Esophagus muscularis mucosa (tissue), 4 donors: ENCODE results near the gene EXOC6B.

ENCODE experiments used
- EP300 ChIP-seq: sonication (generic); formaldehyde crosslinking; IDR thresholded peaks from one replicate; pipeline ENCODE4 v1.6.1; 2017; ENCODE audit warnings: antibody characterized with exemption
- POLR2A ChIP-seq: fragments of 450-650 bp; IDR thresholded peaks from one replicate; pipeline ENCODE4 v1.6.1; 2017; ENCODE audit warnings: antibody characterized with exemption, moderate library complexity, mild to moderate bottlenecking, low read depth
- POLR2AphosphoS5 ChIP-seq, 2 donors: sonication (generic); formaldehyde crosslinking; IDR thresholded peaks; one replicate each; pipeline ENCODE4 v1.6.1; 2017; ENCODE audit warnings: antibody characterized with exemption in 2 of 2
- TF ChIP-seq, protein P1 (sequence below), 3 experiments: fragments of 200-600 bp in 2 of 3; fragments of 450-650 bp in 1 of 3; sonication (generic) in 2 of 3; IDR thresholded peaks; one replicate each; pipeline ENCODE4 v1.5.1; 2017 to 2019; ENCODE audit warnings: antibody characterized with exemption in 3 of 3, mild to moderate bottlenecking in 2 of 3, moderate library complexity in 1 of 3

DNA sequence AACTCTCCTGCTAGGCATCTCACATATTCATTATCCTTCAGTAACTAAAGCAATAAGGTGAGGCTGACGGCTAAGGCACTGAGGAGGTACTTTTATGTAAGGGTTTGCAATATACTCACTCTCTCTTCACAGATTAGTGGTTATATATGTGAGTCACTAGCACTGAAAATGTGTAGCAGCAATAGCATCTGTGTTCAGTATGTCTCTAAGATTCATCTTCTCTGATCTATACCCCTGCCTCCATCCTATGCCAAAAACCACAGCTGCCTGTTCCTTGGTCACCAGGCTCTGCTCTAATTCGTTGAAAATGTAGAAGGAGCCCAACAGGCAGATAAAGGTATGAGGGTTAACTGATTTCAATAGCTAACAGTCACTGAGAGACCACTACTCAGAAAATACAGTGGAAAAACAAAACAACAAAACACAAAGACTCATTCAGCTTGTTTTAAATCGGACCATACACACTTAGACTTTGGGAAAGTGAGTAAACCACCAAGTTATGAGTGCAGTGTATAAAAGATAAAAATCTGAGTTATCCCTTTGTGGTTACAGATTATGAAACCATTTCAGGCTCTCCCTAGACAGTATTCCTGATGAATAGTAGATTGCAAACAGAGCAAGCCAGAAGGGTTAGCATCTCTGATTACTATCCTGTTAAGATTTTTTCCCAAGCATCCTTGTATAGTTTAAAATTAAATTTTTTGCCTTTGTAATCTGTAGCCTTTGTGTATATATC is 602.8 kb downstream of the EXOC6B start:
- TF ChIP-seq EP300: no peak
- no peak for TF ChIP-seq POLR2AphosphoS5 (IDR thresholded peaks at IDR 0.05)
- TF ChIP-seq, protein P1, sequence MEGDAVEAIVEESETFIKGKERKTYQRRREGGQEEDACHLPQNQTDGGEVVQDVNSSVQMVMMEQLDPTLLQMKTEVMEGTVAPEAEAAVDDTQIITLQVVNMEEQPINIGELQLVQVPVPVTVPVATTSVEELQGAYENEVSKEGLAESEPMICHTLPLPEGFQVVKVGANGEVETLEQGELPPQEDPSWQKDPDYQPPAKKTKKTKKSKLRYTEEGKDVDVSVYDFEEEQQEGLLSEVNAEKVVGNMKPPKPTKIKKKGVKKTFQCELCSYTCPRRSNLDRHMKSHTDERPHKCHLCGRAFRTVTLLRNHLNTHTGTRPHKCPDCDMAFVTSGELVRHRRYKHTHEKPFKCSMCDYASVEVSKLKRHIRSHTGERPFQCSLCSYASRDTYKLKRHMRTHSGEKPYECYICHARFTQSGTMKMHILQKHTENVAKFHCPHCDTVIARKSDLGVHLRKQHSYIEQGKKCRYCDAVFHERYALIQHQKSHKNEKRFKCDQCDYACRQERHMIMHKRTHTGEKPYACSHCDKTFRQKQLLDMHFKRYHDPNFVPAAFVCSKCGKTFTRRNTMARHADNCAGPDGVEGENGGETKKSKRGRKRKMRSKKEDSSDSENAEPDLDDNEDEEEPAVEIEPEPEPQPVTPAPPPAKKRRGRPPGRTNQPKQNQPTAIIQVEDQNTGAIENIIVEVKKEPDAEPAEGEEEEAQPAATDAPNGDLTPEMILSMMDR (IDR thresholded peaks at IDR 0.05): no peak
- TF ChIP-seq POLR2A: no peak
